Right lobe of liver (tissue), 6 donors: Measurements from ENCODE around the gene VAV3. TPM values are rescaled to one million over a fixed set of nuclear protein-coding genes. Genes with fewer than 3 reads are reported as not detected.

ENCODE experiments used
- ATAC-seq, 4 donors: fragments of 200-7000 bp; cut with Tn5 transposase; one replicate each; pipeline ENCODE4 v1.9.1; 2020; ENCODE audit warnings: mild to moderate bottlenecking in 4 of 4, moderate library complexity in 4 of 4
- DNase-seq, 3 donors: peaks; one replicate each; pipeline ENCODE4 v3.0.0-alpha.2; 2020
- H3K27ac ChIP-seq, 3 donors: fragments of 200-600 bp; one replicate each; pipeline ENCODE4 v1.8.0; 2022
- H3K27me3 ChIP-seq, 2 donors: fragments of 200-600 bp; one replicate each; pipeline ENCODE4 v1.8.0; 2022
- H3K36me3 ChIP-seq, 4 donors: fragments of 200-600 bp; sonication (generic) in 1 of 4; one replicate each; pipeline versions ENCODE4 v1.5.1 to v1.8.0; 2017 to 2022; ENCODE audit warnings: control low read depth in 1 of 4
- H3K4me1 ChIP-seq, 4 donors: fragments of 200-600 bp; sonication (generic) in 1 of 4; one replicate each; pipeline versions ENCODE4 v1.5.1 to v1.8.0; 2017 to 2022; ENCODE audit warnings: control low read depth in 1 of 4
- H3K4me3 ChIP-seq, 3 donors: fragments of 200-600 bp; one replicate each; pipeline ENCODE4 v1.8.0; 2022
- H3K9me3 ChIP-seq, 4 donors: fragments of 200-600 bp; sonication (generic) in 1 of 4; one replicate each; pipeline versions ENCODE4 v1.5.1 to v1.8.0; 2017 to 2022; ENCODE audit warnings: control low read depth in 1 of 4
- POLR2A ChIP-seq: fragments of 450-650 bp; IDR thresholded peaks from one replicate; pipeline ENCODE4 v1.6.1; 2017; ENCODE audit warnings: antibody characterized with exemption, mild to moderate bottlenecking
- WGBS: methylation state at CpG from one replicate; pipeline ENCODE4 v1.1.6; 2018; ENCODE audit warnings: low coverage, low lambda C conversion rate; ENCODE audit not compliant: insufficient coverage; ENCODE audit errors: missing lambda C conversion rate; 5-methylcytosine and 5-hydroxymethylcytosine counted together
- intact Hi-C, 2 donors: fragments of 100-400 bp; cut with DNase I; formaldehyde crosslinking; loops; one replicate each; pipeline versions ENCODE4 v1.11.2 to v1.14.1; 2022
- total RNA-seq, 6 experiments: library from RNA; depleted of rRNA in 2 of 6; stranded (reverse); fragments of >200 nt in 2 of 6; fragmentation: NEBNext Ultra II Directional in 3 of 6; extraction: Animal tissue kit (Norgen Biotek cat#: 25700) in 3 of 6; gene quantifications; one replicate each; pipeline versions ENCODE4 v1.1.0 to v1.2.4, GENCODE V29; 2016 to 2023
- TF ChIP-seq, protein P1 (sequence below), 4 donors: fragments of 200-600 bp in 3 of 4; fragments of 450-650 bp in 1 of 4; IDR thresholded peaks; one replicate each; pipeline versions ENCODE4 v1.5.1 to v1.8.0; 2016 to 2022; ENCODE audit warnings: antibody characterized with exemption in 4 of 4, mild to moderate bottlenecking in 2 of 4
- donor health status: DM: no; HTN: yes; CAD: no.
- donor health status: DM: no; HTN: no; CAD: no.
- donor health status: DM: no; HTN: no; CAD: no.
- donor health status: DM: no; HTN: yes; CAD: no.
- donor health status: DM: no; HTN: yes; CAD: no.

Gene VAV3
- total RNA-seq, 6 experiments from 2014 or later: 0.77 to 3.6 (median 1.5) TPM

DNA sequence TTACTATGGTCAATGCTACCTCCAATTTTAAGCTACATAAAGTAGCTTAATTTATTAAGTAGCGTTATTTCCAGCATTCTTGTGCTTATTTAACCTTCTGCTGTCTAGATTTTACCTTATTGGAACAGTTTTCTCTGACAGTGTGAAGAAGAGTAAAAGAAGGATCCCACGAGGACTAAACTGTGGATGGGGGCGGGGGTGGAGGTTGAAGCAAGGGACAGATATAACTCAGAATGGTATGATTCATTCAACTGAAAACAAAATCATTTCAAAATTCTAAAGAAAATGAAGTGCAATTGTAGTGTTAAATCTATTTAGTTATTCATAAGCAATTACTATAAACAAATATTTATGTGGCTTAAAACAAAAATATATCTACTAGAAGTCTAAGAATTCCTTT lies 11.5 kb upstream of the VAV3 start:
- 48% methylated on average over 3 of the region's 3 CpGs for WGBS
- intact Hi-C loops: no loop called here
- no peaks in the 10 kb centered on the region for H3K27me3 ChIP-seq
- TF ChIP-seq, protein P1, sequence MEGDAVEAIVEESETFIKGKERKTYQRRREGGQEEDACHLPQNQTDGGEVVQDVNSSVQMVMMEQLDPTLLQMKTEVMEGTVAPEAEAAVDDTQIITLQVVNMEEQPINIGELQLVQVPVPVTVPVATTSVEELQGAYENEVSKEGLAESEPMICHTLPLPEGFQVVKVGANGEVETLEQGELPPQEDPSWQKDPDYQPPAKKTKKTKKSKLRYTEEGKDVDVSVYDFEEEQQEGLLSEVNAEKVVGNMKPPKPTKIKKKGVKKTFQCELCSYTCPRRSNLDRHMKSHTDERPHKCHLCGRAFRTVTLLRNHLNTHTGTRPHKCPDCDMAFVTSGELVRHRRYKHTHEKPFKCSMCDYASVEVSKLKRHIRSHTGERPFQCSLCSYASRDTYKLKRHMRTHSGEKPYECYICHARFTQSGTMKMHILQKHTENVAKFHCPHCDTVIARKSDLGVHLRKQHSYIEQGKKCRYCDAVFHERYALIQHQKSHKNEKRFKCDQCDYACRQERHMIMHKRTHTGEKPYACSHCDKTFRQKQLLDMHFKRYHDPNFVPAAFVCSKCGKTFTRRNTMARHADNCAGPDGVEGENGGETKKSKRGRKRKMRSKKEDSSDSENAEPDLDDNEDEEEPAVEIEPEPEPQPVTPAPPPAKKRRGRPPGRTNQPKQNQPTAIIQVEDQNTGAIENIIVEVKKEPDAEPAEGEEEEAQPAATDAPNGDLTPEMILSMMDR (IDR thresholded peaks at IDR 0.05): no peak
- TF ChIP-seq POLR2A: no peak
- ATAC-seq (no peak), DNase-seq (no peak)
- no peak overlapping the region for H3K27ac ChIP-seq
- no peaks in the 10 kb centered on the region for H3K9me3 ChIP-seq
- H3K36me3 ChIP-seq: no peaks in the 10 kb centered on the region
- H3K4me3 ChIP-seq: no peak overlapping the region
- no peaks in the 10 kb centered on the region for H3K4me1 ChIP-seq

GRCh38 chr1:107975851-107976250 lies 10.9 kb upstream of the VAV3 start:
- intact Hi-C loops: no loop called here
- Histone ChIP-seq H3K27ac (no peak overlapping the region), H3K36me3 (no peaks in the 10 kb centered on the region), H3K27me3 (no peaks in the 10 kb centered on the region), H3K9me3 (no peaks in the 10 kb centered on the region), H3K4me3 (no peak overlapping the region), H3K4me1 (no peaks in the 10 kb centered on the region)
- TF ChIP-seq, protein P1 (IDR thresholded peaks at IDR 0.05): no peak
- no peak for TF ChIP-seq POLR2A
- DNase-seq (no peak), ATAC-seq (no peak)
- 50% methylated on average over 1 of the region's 4 CpGs for WGBS

- no peaks in the 10 kb centered on the region for H3K9me3 ChIP-seq
- ATAC-seq (no peak), DNase-seq (no peak)
- H3K27ac ChIP-seq: no peak overlapping the region
- WGBS: 21% methylated on average over 2 of the region's 2 CpGs
- TF ChIP-seq POLR2A: no peak
- TF ChIP-seq, protein P1 (IDR thresholded peaks at IDR 0.05): no peak
- no peaks in the 10 kb centered on the region for H3K36me3 ChIP-seq
- H3K27me3 ChIP-seq: no peaks in the 10 kb centered on the region
- H3K4me1 ChIP-seq: no peaks in the 10 kb centered on the region
- H3K4me3 ChIP-seq: no peak overlapping the region
- intact Hi-C loops: no loop called here
Observed at GRCh38 chr1:107974090-107974489, 9.1 kb upstream of the VAV3 start.

DNA sequence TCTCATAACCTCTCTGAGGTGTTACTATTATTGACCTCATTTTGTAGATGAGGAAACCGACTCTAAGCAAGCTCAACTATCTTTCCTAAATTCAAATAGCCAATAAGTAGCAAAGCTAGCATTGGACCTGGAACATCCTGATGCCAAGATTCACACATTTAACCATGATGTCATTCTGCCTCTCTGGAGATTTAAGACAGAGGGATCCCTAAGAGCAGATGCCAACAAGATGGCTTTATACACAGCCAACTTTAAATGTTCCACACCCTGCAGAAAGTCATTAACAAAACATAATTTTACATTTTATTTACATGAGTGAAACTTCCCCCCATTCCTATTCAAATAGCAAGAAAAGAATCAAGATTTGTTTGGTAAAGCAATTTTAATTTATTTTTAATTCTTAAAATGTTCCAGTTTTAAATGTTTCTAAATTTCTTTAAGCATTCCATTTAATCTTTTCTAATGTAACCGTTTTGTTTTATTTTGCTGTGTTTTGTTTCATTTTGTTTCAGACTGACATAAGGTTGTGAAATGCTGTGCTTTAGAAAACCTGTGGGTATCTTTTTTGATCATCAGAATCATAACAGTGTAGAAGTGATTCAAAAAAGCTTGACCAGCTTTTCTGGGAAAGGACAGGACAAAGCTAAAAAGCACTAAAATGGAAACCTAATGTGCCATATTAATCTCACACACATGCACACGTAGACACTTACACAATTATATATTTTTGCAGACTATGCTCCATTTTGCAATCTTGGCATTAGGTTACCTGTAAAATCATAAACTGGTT lies 7.6 kb upstream of the VAV3 start:
- DNase-seq (no peak), ATAC-seq (no peak)
- Histone ChIP-seq H3K4me1 (no peaks in the 10 kb centered on the region), H3K36me3 (no peaks in the 10 kb centered on the region), H3K9me3 (no peaks in the 10 kb centered on the region), H3K4me3 (no peak overlapping the region), H3K27me3 (no peaks in the 10 kb centered on the region), H3K27ac (no peak overlapping the region)
- intact Hi-C loops: no loop called here
- no peak for TF ChIP-seq POLR2A
- TF ChIP-seq, protein P1 (IDR thresholded peaks at IDR 0.05): no peak
- 26% methylated on average over 3 of the region's 3 CpGs for WGBS
